Measurements from ENCODE around the gene ADARB2.

The ADARB2 gene

DNA sequence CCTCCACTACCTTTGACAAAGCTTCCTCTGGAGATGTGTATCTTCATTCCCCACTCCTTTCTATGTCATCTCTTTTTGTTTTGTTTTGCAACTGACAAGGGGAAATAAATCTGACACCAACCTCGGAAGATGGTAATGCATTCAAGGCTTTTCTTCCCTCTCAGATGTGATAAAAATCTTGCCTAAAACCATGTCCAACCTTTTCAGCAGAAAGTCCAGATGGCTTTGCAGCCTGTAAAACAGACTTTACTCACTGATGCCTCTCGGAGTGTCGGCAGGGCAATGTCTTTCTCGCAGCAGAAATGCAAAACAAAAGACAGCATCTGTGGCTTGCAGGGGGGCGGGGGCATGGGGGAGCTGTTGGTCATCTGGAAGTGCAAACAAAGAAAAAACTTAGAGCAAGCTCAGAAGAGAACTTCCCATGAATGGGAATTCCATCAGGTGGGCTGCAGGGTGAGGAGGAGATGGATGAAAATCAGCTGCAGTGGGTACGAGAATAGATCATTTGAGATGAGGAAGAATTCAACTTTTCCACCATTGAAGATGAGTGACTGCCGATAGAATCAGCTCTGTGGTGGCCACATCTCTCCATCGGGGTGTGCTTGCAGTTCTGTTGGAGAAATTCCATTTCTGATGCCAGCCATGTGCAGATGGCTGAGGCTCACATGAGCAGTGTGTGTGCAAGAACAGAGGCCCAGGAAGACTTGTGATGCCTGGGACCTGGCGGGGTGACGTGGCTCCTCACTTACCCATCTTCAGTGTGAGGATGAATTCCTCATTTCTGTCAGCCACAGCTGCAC lies 443.5 kb downstream of the ADARB2 start:
- DNase-seq: no peak

DNA sequence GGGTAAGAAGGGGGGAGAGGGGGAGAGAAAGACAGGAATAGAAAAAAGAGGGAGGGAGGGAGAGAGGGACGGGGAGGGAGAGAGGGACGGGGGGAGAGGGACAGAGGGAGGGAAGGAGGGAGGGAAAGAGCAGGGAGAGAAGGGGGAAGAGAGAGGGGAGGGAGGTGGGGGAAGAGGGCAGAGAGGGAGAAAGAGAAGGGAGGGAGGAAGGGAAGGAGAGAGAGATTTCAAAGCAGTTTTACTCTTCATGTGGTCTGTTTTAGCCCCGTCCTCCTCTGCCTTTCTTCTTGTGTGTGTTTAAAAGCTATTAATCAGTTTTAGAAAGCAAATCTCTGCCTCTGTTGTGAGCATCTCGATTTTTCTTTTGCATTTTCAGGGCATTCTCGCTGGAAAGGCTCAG lies 444.2 kb downstream of the ADARB2 start:
- no peak for DNase-seq

- no peak for DNase-seq
Measured at GRCh38 chr10:1292611-1293031, 444.7 kb downstream of the ADARB2 start.

- DNase-seq: no peak
Measured at GRCh38 chr10:1291178-1292090, 445.9 kb downstream of the ADARB2 start.

DNA sequence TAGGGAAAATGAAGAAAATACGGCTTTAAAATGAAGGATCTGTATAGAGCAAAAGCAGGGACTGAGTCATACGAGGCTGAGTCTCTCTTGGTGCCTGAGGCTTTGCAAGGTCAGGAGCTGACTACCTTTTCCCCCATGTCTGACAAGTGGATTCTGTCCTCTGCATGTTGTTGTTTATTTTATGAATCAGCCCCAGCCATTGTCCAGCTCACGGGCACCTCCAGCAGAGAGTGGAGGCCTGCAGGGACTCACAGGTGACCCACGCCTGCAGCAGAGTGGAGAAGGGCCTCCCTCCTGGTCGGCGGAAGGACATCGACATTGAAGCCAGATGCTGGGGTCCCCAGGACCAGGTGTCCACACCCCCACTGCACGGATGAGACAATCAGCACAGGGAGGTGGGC lies 447.3 kb downstream of the ADARB2 start:
- DNase-seq: no peak

GRCh38 chr10:1289591-1289990 lies 447.7 kb downstream of the ADARB2 start:
- no peak for DNase-seq

DNA sequence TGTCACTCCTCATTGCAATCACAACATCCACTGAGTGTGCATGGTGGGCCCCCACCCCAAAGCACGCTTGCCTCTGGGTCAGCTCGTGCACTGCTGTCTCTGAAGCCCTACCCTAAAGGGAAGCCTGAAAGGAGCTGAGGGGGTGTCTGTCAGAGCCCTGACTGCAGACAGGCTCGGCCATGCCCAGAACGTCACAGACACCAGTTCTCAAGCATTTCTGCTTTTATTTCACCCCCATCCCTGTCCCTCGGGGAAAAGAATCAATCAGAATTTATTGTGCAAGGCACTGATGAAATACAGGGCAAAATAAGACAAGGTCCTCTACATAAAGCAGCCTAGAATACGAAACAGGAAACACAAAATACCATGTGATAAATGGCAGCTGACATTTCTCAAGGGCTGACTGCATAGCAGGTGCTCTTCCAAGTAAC lies 449.3 kb downstream of the ADARB2 start:
- DNase-seq: no peak

DNA sequence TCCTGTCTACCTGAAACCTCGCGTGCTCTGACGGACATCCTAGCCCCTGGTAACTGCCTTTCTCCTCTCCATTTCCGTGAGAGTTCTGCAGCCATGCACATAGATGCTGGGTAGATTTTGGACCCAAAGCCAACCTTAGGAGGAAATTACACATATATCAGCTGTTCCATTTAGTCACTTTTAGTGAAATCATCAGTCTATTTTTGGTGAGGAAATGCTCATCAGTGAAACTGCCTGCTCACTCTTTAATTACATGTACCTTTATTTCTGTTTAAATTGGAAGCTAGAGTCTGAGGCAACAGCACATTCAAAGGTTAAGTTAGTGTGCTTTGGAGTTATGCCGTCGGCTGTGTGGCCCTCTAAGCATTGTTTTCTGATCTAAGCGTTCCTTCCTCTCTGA lies 449.8 kb downstream of the ADARB2 start:
- DNase-seq: no peak

- no peak for DNase-seq
Measured at GRCh38 chr10:1284076-1284475, 453.2 kb downstream of the ADARB2 start.

- no peak for DNase-seq
Measured at GRCh38 chr10:1281405-1281782, 455.9 kb downstream of the ADARB2 start.

- no peak for DNase-seq
Measured at GRCh38 chr10:1280466-1281404, 456.6 kb downstream of the ADARB2 start.

GRCh38 chr10:1278306-1278705 lies 459.0 kb downstream of the ADARB2 start:
- DNase-seq: no peak

- no peak for DNase-seq
Measured at GRCh38 chr10:1274701-1275544, 462.4 kb downstream of the ADARB2 start.

DNA sequence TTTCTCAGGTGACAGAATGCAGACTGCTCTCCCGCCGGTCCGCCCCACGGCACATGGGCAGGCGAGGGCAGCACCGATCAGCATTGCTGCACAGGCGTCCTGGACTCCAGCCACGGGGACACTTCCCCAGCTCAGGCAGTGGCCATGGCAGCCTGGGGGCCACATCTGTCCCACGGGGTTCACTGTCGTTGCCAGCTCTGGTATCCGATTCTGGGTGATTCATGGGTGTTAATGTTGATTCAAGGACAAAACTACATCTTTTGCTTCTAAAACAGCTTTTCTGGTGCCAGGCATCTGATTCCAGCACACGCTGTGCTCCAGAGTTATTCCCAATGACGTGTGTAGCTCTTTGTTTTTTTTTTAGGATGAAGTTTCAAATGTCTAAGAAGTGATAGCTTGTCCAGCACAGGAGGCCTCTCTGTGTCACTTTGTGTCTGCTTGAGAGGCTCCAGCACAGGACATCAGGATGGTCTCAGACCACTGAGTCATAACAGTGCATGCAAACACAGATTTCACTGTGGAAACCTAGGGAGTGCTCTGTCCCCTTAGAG lies 463.1 kb downstream of the ADARB2 start:
- DNase-seq: no peak

- no peak for DNase-seq
Measured at GRCh38 chr10:1273372-1274105, 463.8 kb downstream of the ADARB2 start.

DNA sequence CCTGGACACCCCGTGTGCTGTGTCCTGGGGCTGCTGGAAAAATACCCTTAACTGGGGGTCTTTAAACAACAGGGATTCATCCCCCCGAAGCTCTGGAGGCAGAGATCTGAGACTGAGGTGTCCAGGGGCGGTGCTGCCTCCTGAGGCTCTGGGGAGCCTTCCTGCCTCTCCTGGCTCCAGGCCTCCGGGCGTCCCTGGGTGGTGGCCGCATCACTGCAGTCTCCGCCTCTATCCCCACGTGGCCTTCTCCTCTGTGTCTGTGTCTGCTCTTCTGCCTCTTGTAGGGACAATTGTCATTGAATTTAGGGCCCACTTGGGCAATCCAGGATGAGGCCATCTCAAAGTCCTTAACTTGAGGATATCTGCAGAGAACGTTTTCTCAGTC lies 464.6 kb downstream of the ADARB2 start:
- DNase-seq: no peak

GRCh38 chr10:1272079-1272776 lies 465.1 kb downstream of the ADARB2 start:
- DNase-seq: no peak

DNA sequence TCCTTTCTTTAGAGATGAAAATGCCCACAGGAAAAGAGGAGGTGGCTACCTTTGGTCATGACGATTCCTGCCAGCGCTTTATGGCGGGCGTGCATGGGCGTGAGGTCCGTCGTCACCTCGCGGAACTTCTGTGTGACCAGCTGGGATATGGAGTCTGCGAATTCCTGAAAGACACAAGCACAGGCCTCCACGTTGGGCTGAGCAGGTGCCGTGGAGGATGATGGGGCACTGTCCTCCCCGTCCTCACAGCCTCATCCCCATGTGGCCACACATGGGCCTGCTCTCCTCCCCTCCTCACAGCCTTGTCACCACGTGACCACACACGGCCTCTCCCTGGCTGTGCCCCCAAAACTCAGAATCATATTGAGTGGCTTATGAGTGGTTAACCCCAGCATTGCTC lies 466.4 kb downstream of the ADARB2 start:
- no peak for DNase-seq

DNA sequence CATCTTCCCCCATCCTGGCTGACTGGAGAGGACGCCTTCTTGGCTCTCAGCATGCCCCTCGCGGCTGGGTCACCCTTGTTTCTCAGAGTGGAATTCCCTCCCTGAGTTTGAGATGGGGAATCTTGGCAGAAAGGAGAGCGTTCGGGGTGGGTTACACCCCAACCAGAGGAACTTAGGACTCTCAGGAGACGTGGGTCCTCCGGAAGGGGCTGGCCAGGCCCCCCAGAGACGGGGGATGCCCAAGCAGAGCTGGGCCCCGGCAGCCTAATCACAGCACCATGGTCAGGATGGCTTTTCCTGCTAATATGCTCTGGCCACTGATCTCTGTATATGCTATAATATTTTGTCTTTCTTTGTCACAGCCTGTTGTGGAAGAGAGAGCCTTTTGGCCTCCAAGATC lies 466.8 kb downstream of the ADARB2 start:
- no peak for DNase-seq

GRCh38 chr10:1268831-1269230 lies 468.5 kb downstream of the ADARB2 start:
- no peak for DNase-seq

Data from activated CD4-positive, alpha-beta T cell treated with anti-CD3 and anti-CD28 coated beads, Interleukin-2, amount 50 U/mL, for 48 hours (primary cell).